H9 (cell line): Measurements from ENCODE around the gene RASGRF2. TPM values are rescaled to one million over a fixed set of nuclear protein-coding genes. Genes with fewer than 3 reads are reported as not detected.

ENCODE experiments used
- DNase-seq: peaks from one replicate; pipeline ENCODE4 v3.0.0-alpha.2; 2017
- H2AFZ ChIP-seq: one replicate; pipeline ENCODE4 v1.6.1; 2013; ENCODE audit warnings: mild to moderate bottlenecking, low read length, control low read depth, moderate library complexity
- H2AK5ac ChIP-seq: 2 replicates; pipeline ENCODE4 v1.6.1; 2013; ENCODE audit warnings: low read length, control low read depth, mixed read lengths; ENCODE audit not compliant: insufficient read length
- H2BK120ac ChIP-seq: one replicate; pipeline ENCODE4 v1.6.1; 2013; ENCODE audit warnings: low read depth, mild to moderate bottlenecking, low read length, control low read depth, inconsistent platforms; ENCODE audit not compliant: poor library complexity, severe bottlenecking
- H2BK12ac ChIP-seq: 2 replicates; pipeline ENCODE4 v1.6.1; 2013; ENCODE audit warnings: low read length, control low read depth, mixed read lengths, low read depth; ENCODE audit not compliant: insufficient read length
- H2BK15ac ChIP-seq: 2 replicates; pipeline ENCODE4 v1.6.1; 2013; ENCODE audit warnings: low read depth, low read length, control low read depth
- H2BK20ac ChIP-seq: one replicate; pipeline ENCODE4 v1.6.1; 2013; ENCODE audit warnings: low read depth, mild to moderate bottlenecking, low read length, control low read depth, inconsistent platforms; ENCODE audit not compliant: poor library complexity, severe bottlenecking
- H2BK5ac ChIP-seq: 2 replicates; pipeline ENCODE4 v1.6.1; 2013; ENCODE audit warnings: low read length, control low read depth, mixed read lengths; ENCODE audit not compliant: insufficient read length
- H3K14ac ChIP-seq: 2 replicates; pipeline ENCODE4 v1.6.1; 2013; ENCODE audit warnings: low read length, control low read depth; ENCODE audit not compliant: insufficient read depth
- H3K18ac ChIP-seq: 2 replicates; pipeline ENCODE4 v1.6.1; 2013; ENCODE audit warnings: low read depth, mild to moderate bottlenecking, mixed read lengths, low read length, control low read depth; ENCODE audit not compliant: insufficient read length
- H3K23ac ChIP-seq: 2 replicates; pipeline ENCODE4 v1.6.1; 2013; ENCODE audit warnings: low read length, control low read depth, mixed read lengths, low read depth; ENCODE audit not compliant: insufficient read length
- H3K23me2 ChIP-seq: 2 replicates; pipeline ENCODE4 v1.6.1; 2013; ENCODE audit warnings: low read depth, mild to moderate bottlenecking, mixed read lengths, low read length, control low read depth; ENCODE audit not compliant: insufficient read length, poor library complexity, severe bottlenecking
- H3K27ac ChIP-seq: 2 replicates; pipeline ENCODE4 v1.5.1; 2013; ENCODE audit warnings: low read length, control low read depth, mixed read lengths, low read depth; ENCODE audit not compliant: insufficient read length
- H3K27me3 ChIP-seq: 2 replicates; pipeline ENCODE4 v1.6.1; 2013; ENCODE audit warnings: low read length, control low read depth, inconsistent platforms; ENCODE audit not compliant: insufficient read depth
- H3K4ac ChIP-seq: 2 replicates; pipeline ENCODE4 v1.6.1; 2013; ENCODE audit warnings: low read depth, mild to moderate bottlenecking, control low read depth, inconsistent platforms, low read length, moderate library complexity
- H3K4me1 ChIP-seq: 2 replicates; pipeline ENCODE4 v1.6.1; 2013; ENCODE audit warnings: low read length, control low read depth, inconsistent platforms; ENCODE audit not compliant: insufficient read depth
- H3K4me2 ChIP-seq: 2 replicates; pipeline ENCODE4 v1.6.1; 2013; ENCODE audit warnings: low read length, control low read depth, mixed read lengths; ENCODE audit not compliant: insufficient read length, insufficient read depth
- H3K56ac ChIP-seq: 2 replicates; pipeline ENCODE4 v1.6.1; 2013; ENCODE audit warnings: low read depth, mild to moderate bottlenecking, mixed read lengths, low read length, control low read depth; ENCODE audit not compliant: insufficient read length
- H3K79me1 ChIP-seq: 2 replicates; pipeline ENCODE4 v1.6.1; 2013; ENCODE audit warnings: low read depth, mild to moderate bottlenecking, moderate library complexity, low read length, control low read depth, inconsistent platforms; ENCODE audit not compliant: insufficient read depth, poor library complexity, severe bottlenecking
- H3K79me2 ChIP-seq: 2 replicates; pipeline ENCODE4 v1.6.1; 2013; ENCODE audit warnings: low read length, control low read depth, inconsistent platforms; ENCODE audit not compliant: insufficient read depth
- H3K9ac ChIP-seq: 2 replicates; pipeline ENCODE4 v1.6.1; 2013; ENCODE audit warnings: low read length, control low read depth, mixed read lengths; ENCODE audit not compliant: insufficient read length; ENCODE audit errors: extremely low read depth
- H3K9me3 ChIP-seq: one replicate; pipeline ENCODE4 v1.6.1; 2013; ENCODE audit warnings: low read depth, low read length, inconsistent platforms; ENCODE audit not compliant: control insufficient read depth
- H3T11ph ChIP-seq: one replicate; pipeline ENCODE4 v1.6.1; 2013; ENCODE audit warnings: mild to moderate bottlenecking, low read length, control low read depth, inconsistent platforms
- H4K20me1 ChIP-seq: one replicate; pipeline ENCODE4 v1.6.1; 2013; ENCODE audit not compliant: control insufficient read depth, insufficient read length, insufficient read depth
- H4K5ac ChIP-seq: 2 replicates; pipeline ENCODE4 v1.6.1; 2013; ENCODE audit warnings: low read depth, mild to moderate bottlenecking, mixed read lengths, low read length, control low read depth; ENCODE audit not compliant: insufficient read length
- H4K8ac ChIP-seq: replicated peaks from 2 replicates; pipeline ENCODE4 v1.6.1; 2013; ENCODE audit warnings: low read length, control low read depth, mixed read lengths, low read depth; ENCODE audit not compliant: insufficient read length
- H4K91ac ChIP-seq: 2 replicates; pipeline ENCODE4 v1.6.1; 2013; ENCODE audit warnings: low read depth, mild to moderate bottlenecking, moderate library complexity, mixed read lengths, low read length, control low read depth; ENCODE audit not compliant: insufficient read length
- H3K27ac Mint-ChIP-seq, 3 experiments: 2 replicates in 2 of 3; 3 replicates in 1 of 3; pipeline ENCODE4 v1.8.0; 2020 to 2021; ENCODE audit warnings: mixed read lengths in 3 of 3, mild to moderate bottlenecking in 1 of 3, moderate library complexity in 1 of 3
- H3K27me3 Mint-ChIP-seq: 2 replicates; pipeline ENCODE4 v1.8.0; 2021; ENCODE audit warnings: low read depth, mild to moderate bottlenecking, moderate library complexity, mixed read lengths
- H3K36me3 Mint-ChIP-seq, 3 experiments: 2 replicates in 2 of 3; 3 replicates in 1 of 3; pipeline ENCODE4 v1.8.0; 2020 to 2021; ENCODE audit warnings: low read depth in 3 of 3, mixed read lengths in 3 of 3; ENCODE audit not compliant: insufficient read depth in 1 of 3
- H3K4me1 Mint-ChIP-seq, 2 experiments: 2 replicates each; pipeline ENCODE4 v1.8.0; 2020; ENCODE audit warnings: mixed read lengths in 2 of 2
- H3K4me3 Mint-ChIP-seq, 2 experiments: 2 replicates in 1 of 2; 3 replicates in 1 of 2; pipeline ENCODE4 v1.8.0; 2020 to 2021; ENCODE audit warnings: mild to moderate bottlenecking in 2 of 2, mixed read lengths in 2 of 2, moderate library complexity in 1 of 2
- H3K9me3 Mint-ChIP-seq, 2 experiments: 2 replicates in 1 of 2; 3 replicates in 1 of 2; pipeline ENCODE4 v1.8.0; 2020; ENCODE audit warnings: mild to moderate bottlenecking in 2 of 2, mixed read lengths in 2 of 2, moderate library complexity in 1 of 2
- WGBS: extraction: QIAGEN DNeasy Blood & Tissue Kit; methylation state at CpG from one replicate; pipeline ENCODE4 v1.1.7; 2013; ENCODE audit warnings: missing lambda C conversion rate, low lambda C conversion rate, mixed read lengths; ENCODE audit not compliant: insufficient read length; ENCODE audit errors: extremely low coverage; 5-methylcytosine and 5-hydroxymethylcytosine counted together
- total RNA-seq: library from RNA; stranded (reverse); gene quantifications from 2 replicates; pipeline ENCODE4 v1.2.1, GENCODE V29; 2021
- TF ChIP-seq, protein P1 (sequence below): fragments of 200-600 bp; sonication (generic); conservative IDR thresholded peaks from 3 replicates; pipeline ENCODE4 v1.8.0; 2021; ENCODE audit warnings: antibody characterized with exemption, mild to moderate bottlenecking

RASGRF2 gene
- total RNA-seq, 1 experiment from 2014 or later = 13.5 TPM

DNA sequence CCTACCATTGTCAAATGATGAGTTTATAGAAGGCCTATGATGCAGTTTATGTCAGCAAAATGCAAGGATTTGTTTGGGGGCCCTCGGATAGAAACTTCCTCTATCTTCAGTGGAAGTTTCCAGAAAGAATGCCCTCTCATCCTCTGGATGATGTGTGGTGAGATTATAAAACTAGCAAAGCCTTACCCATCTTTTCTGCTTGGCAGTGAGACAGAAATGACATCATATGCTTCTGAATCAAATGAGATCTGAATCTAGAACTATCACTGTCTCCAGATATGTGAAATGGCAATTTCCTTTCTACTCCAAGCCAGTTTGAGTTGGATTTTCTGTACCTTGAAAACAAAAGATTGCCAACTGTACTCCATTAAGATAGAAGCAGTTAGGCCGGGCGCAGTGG lies 212.5 kb downstream of the RASGRF2 start:
- H3K36me3 Mint-ChIP-seq = peaks cover 0 to 2% (median 0%) of the 10 kb centered on the region in 3 experiments; a peak in 1 of 7 replicates
- H4K5ac ChIP-seq = no peak overlapping the region
- no peaks in the 10 kb centered on the region for H4K20me1 ChIP-seq
- no peaks in the 10 kb centered on the region for H3K27me3 ChIP-seq
- no peak overlapping the region for H2AK5ac ChIP-seq
- no peak overlapping the region for H3K23ac ChIP-seq
- no peak overlapping the region for H2BK15ac ChIP-seq
- H3K4ac ChIP-seq = no peak overlapping the region
- H3K23me2 ChIP-seq = no peaks in the 10 kb centered on the region
- no peak overlapping the region for H2AFZ ChIP-seq
- no peak overlapping the region for H3K27ac ChIP-seq
- no peaks in the 10 kb centered on the region for H3K79me2 ChIP-seq
- H2BK12ac ChIP-seq = no peak overlapping the region
- no peak overlapping the region for H2BK5ac ChIP-seq
- H3K4me1 ChIP-seq = no peaks in the 10 kb centered on the region; the same call in 1 of the 2 replicates
- no peak overlapping the region for H2BK120ac ChIP-seq
- no peak overlapping the region for H3K56ac ChIP-seq
- H3K27me3 Mint-ChIP-seq = no peaks in the 10 kb centered on the region
- no peak for DNase-seq
- H3K18ac ChIP-seq = no peak overlapping the region
- WGBS = no CpG with 5 or more reads among the region's 3 CpGs
- H4K91ac ChIP-seq = no peak overlapping the region
- no peak overlapping the region for H2BK20ac ChIP-seq
- H3K9ac ChIP-seq = no peak overlapping the region
- no peak overlapping the region for H3K4me3 Mint-ChIP-seq
- H3K9me3 ChIP-seq = no peaks in the 10 kb centered on the region
- H4K8ac ChIP-seq = no peak overlapping the region
- TF ChIP-seq, protein P1, sequence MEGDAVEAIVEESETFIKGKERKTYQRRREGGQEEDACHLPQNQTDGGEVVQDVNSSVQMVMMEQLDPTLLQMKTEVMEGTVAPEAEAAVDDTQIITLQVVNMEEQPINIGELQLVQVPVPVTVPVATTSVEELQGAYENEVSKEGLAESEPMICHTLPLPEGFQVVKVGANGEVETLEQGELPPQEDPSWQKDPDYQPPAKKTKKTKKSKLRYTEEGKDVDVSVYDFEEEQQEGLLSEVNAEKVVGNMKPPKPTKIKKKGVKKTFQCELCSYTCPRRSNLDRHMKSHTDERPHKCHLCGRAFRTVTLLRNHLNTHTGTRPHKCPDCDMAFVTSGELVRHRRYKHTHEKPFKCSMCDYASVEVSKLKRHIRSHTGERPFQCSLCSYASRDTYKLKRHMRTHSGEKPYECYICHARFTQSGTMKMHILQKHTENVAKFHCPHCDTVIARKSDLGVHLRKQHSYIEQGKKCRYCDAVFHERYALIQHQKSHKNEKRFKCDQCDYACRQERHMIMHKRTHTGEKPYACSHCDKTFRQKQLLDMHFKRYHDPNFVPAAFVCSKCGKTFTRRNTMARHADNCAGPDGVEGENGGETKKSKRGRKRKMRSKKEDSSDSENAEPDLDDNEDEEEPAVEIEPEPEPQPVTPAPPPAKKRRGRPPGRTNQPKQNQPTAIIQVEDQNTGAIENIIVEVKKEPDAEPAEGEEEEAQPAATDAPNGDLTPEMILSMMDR = no peak
- H3T11ph ChIP-seq = no peak overlapping the region
- no peak overlapping the region for H3K27ac Mint-ChIP-seq
- no peaks in the 10 kb centered on the region; a peak in 1 of 5 replicates for H3K9me3 Mint-ChIP-seq
- H3K79me1 ChIP-seq = no peaks in the 10 kb centered on the region
- no peak overlapping the region for H3K4me2 ChIP-seq
- H3K4me1 Mint-ChIP-seq = 0 out of 4 replicates have a peak, but pooled peaks cover 0 to 4% of the 10 kb centered on the region in 2 experiments
- H3K14ac ChIP-seq = no peak overlapping the region
